Measurements from ENCODE around the gene EPB42. TPM values are rescaled to one million over a fixed set of nuclear protein-coding genes. Genes with fewer than 3 reads are reported as not detected.
"Not testable (repeated sequence)": the region's sequence is repeated elsewhere in the genome, so short reads cannot be mapped to it uniquely, and the experiment has no call there.

The EPB42 gene
- total and polyA plus RNA-seq, 4 experiments from 2014 or later, result not detected

DNA sequence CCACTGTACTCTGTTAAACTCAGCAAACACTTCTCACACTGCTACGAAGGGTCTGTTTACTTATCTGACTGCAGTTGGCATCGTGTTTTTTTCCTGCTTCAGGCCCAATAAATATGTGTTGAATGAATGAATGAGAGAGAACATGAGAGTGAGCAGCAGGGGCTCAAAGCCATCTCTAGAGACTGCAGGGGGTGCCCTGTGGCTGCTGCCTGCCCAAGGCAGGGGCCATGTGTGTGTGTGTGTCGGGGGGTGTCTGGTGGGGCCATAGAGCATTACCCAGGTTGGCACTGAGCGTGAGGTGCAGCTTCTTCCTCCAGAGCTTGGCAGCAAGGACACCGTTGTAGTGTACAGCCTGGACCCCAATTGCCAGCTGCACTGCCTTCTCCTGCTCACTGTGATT, 14.8 kb downstream of the EPB42 start:
- no peaks in the 10 kb centered on the region for H3K9me3 Mint-ChIP-seq
- intact Hi-C loops (cut with micrococcal nuclease), result no loop called here
- H3K27ac ChIP-seq (ENCODE audit: low read depth, low read length), result no peak overlapping the region
- no peaks in the 10 kb centered on the region for H3K27me3 ChIP-seq (ENCODE audit: insufficient read depth, low read length)
- no peaks in the 10 kb centered on the region for H3K36me3 ChIP-seq (ENCODE audit: insufficient read depth, low read length)
- no peaks in the 10 kb centered on the region for H3K4me1 ChIP-seq (ENCODE audit: insufficient read depth, low read length)
- no peak overlapping the region for H3K4me3 ChIP-seq (ENCODE audit: low read length in 2 of 2)
- no peak for DNase-seq
- ChIA-PET POLR2A (ENCODE audit: partially characterized antibody) (interaction anchor here (0.8 kb wide), 1 partner anchor 19 kb away, joined by 4 read pairs; no protein-coding TSS in a partner anchor), CTCF (ENCODE audit: partially characterized antibody) (no interaction called here)
- H3K4me3 Mint-ChIP-seq, result no peak overlapping the region
- no peaks in the 10 kb centered on the region for H3K36me3 Mint-ChIP-seq
- no peaks in the 10 kb centered on the region for H3K9me3 ChIP-seq (ENCODE audit: control insufficient read depth in 1 of 2, low read length in 2 of 2)
- peaks cover 0 to 6% (median 3%) of the 10 kb centered on the region in 4 donors for H3K4me1 Mint-ChIP-seq
- peak overlapping the region in 1 of 7 donors; percentile 2 for H3K27ac Mint-ChIP-seq
- H3K27me3 Mint-ChIP-seq, result peaks cover 7 to 13% of the 10 kb centered on the region in 2 donors

DNA sequence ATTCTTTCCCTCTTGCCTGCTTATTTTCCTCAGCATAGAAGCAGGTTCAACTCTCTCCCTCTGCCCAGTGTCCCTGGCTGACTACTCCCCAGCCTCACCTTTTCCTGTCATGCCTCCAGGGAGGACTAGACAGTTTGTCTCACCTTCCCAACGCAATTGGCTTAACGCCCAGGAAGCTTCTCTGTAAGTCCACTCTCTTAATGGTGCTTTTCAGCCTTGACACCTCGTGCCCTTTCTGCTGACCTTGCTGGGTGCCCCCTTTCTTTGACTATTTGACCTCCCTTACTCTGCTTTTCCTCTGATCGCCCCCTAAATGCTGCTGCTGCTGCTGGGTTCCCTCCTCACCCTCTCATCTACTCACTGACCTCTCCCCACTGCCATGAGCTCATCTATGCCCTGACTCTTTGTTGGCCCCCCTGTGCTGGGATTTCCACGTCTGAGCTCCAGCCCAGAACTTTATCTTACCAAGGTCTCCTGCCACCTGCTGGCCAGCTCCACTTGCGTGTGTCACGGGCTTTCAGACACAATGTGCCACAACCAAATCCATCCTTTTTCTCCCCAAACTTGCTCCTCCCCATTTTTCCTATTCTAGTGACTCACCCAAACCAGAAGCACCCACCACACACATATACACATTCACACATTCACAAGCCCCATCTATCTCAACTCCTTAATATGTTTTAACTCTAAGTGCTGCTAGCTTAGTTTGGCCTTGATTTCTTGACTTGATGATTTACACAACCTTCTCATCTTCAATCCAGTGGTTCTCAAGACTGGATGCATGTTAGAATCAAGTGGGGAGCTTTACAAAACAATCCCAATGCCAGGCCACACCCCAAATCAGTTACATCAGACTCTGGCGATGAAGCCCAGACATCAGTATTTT, 16.6 kb downstream of the EPB42 start:
- H3K27me3 ChIP-seq (ENCODE audit: insufficient read depth, low read length), result no peaks in the 10 kb centered on the region
- no peak overlapping the region for H3K27ac ChIP-seq (ENCODE audit: low read depth, low read length)
- Mint-ChIP-seq H3K4me3 (no peak overlapping the region), H3K27me3 (peaks cover 5 to 7% of the 10 kb centered on the region in 2 donors), H3K27ac (peak overlapping the region in 4 of 7 donors; percentile 1 to 53 (median 18)), H3K4me1 (peaks cover 0 to 6% (median 3%) of the 10 kb centered on the region in 4 donors), H3K9me3 (peaks cover 0 to 2% (median 0%) of the 10 kb centered on the region in 8 donors), H3K36me3 (peaks cover 2 to 6% of the 10 kb centered on the region in 2 donors)
- POLR2A ChIA-PET (ENCODE audit: partially characterized antibody), result interaction anchor here (0.8 kb wide), 1 partner anchor 19 kb away, joined by 4 read pairs; the partner anchor contains the start of gene CCNDBP1
- intact Hi-C loops (cut with micrococcal nuclease), result loop anchor here (1.0 kb wide), 1 partner anchor 17 kb away; no protein-coding TSS in a partner anchor
- CTCF ChIA-PET (ENCODE audit: partially characterized antibody), result interaction anchor here (0.6 to 2.8 kb wide), 36 partner anchors 10 to 675 kb away, joined by 3 to 14 read pairs (median 3); partner anchors contain the start of genes CCNDBP1 and UBR1
- H3K4me3 ChIP-seq (ENCODE audit: low read length in 2 of 2), result no peak overlapping the region
- H3K4me1 ChIP-seq (ENCODE audit: insufficient read depth, low read length), result no peaks in the 10 kb centered on the region
- no peaks in the 10 kb centered on the region for H3K36me3 ChIP-seq (ENCODE audit: insufficient read depth, low read length)
- no peaks in the 10 kb centered on the region for H3K9me3 ChIP-seq (ENCODE audit: control insufficient read depth in 1 of 2, low read length in 2 of 2)
- DNase-seq, result peak; percentile 24 to 54 (median 34)

DNA sequence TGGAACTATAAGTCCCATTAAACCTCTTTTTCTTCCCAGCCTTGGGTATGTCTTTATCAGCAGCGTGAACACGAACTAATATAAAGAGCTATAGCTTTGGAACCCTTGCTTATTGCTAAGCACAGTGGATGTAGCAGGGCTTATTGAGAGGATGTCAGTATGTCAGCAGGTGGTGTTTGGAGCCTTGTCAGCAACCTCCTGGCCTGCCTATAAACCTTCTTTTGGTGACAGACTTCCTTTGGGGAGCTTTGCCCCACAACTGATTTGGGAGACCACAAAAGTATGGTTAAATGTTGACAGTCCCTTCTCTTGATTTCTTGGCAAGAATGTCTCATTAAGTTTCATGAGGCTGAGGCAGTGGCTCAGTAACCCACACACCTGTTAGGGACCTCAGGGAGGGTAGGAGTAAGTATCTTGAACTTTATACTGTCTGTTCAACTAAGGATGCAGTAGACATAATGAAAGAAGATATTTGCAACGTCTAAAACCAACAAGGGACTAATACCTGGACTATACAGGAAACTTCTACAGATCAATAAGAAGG, 20.8 kb downstream of the EPB42 start:
- Mint-ChIP-seq H3K4me3 (no peak overlapping the region), H3K4me1 (peaks cover 0 to 6% (median 3%) of the 10 kb centered on the region in 4 donors), H3K27ac (peak overlapping the region in 2 of 7 donors; percentile 0 to 46), H3K9me3 (peaks cover 0 to 8% (median 5%) of the 10 kb centered on the region in 8 donors), H3K27me3 (no peaks in the 10 kb centered on the region), H3K36me3 (peaks cover 31 to 33% of the 10 kb centered on the region in 2 donors)
- Histone ChIP-seq H3K4me1 (ENCODE audit: insufficient read depth, low read length) (no peaks in the 10 kb centered on the region), H3K9me3 (ENCODE audit: control insufficient read depth in 1 of 2, low read length in 2 of 2) (no peaks in the 10 kb centered on the region), H3K36me3 (ENCODE audit: insufficient read depth, low read length) (peaks cover 20% of the 10 kb centered on the region), H3K4me3 (ENCODE audit: low read length in 2 of 2) (no peak overlapping the region), H3K27ac (ENCODE audit: low read depth, low read length) (no peak overlapping the region), H3K27me3 (ENCODE audit: insufficient read depth, low read length) (no peaks in the 10 kb centered on the region)
- ChIA-PET POLR2A (ENCODE audit: partially characterized antibody) (interaction anchor here (1.0 kb wide), 1 partner anchor 15 kb away, joined by 3 read pairs; the partner anchor contains the start of gene CCNDBP1), CTCF (ENCODE audit: partially characterized antibody) (interaction anchor here (1.8 kb wide), 1 partner anchor 86 kb away, joined by 5 read pairs; no protein-coding TSS in a partner anchor)
- no peak for DNase-seq
- intact Hi-C loops (cut with micrococcal nuclease), result no loop called here

DNA sequence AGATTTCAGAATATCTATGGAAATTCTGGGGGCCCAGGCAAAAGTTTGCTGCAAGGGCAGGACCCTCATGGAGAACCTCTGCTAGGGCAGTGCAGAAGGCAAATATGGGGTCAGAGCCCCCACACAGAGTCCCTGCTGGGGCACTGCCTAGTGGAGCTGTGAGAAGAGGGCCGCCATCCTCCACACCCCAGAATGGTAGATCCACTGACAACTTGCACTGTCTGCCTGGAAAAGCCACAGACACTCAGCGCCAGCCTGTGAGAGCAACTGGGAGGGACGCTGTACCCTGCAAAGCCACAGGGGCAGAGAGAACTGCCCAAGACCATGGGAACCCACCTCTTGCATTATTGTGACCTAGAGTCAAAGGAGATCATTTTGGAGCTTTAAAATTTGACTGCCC, 21.8 kb downstream of the EPB42 start:
- POLR2A ChIA-PET (ENCODE audit: partially characterized antibody), result no interaction called here
- no peak overlapping the region for H3K27ac Mint-ChIP-seq
- no peak for DNase-seq
- peaks cover 40 to 41% of the 10 kb centered on the region in 2 donors for H3K36me3 Mint-ChIP-seq
- peaks cover 28% of the 10 kb centered on the region for H3K36me3 ChIP-seq (ENCODE audit: insufficient read depth, low read length)
- no peak overlapping the region for H3K27ac ChIP-seq (ENCODE audit: low read depth, low read length)
- H3K4me1 Mint-ChIP-seq, result peaks cover 0 to 1% (median 0%) of the 10 kb centered on the region in 4 donors
- H3K4me3 Mint-ChIP-seq, result no peak overlapping the region
- no peaks in the 10 kb centered on the region for H3K9me3 ChIP-seq (ENCODE audit: control insufficient read depth in 1 of 2, low read length in 2 of 2)
- no peak overlapping the region for H3K4me3 ChIP-seq (ENCODE audit: low read length in 2 of 2)
- H3K4me1 ChIP-seq (ENCODE audit: insufficient read depth, low read length), result no peaks in the 10 kb centered on the region
- CTCF ChIA-PET (ENCODE audit: partially characterized antibody), result interaction anchor here (1.1 to 1.8 kb wide), 2 partner anchors 27 to 87 kb away, joined by 3 to 5 read pairs; no protein-coding TSS in a partner anchor
- H3K27me3 ChIP-seq (ENCODE audit: insufficient read depth, low read length), result no peaks in the 10 kb centered on the region
- no peaks in the 10 kb centered on the region for H3K27me3 Mint-ChIP-seq
- peaks cover 0 to 8% (median 5%) of the 10 kb centered on the region in 8 donors for H3K9me3 Mint-ChIP-seq
- intact Hi-C loops (cut with micrococcal nuclease), result no loop called here

DNA sequence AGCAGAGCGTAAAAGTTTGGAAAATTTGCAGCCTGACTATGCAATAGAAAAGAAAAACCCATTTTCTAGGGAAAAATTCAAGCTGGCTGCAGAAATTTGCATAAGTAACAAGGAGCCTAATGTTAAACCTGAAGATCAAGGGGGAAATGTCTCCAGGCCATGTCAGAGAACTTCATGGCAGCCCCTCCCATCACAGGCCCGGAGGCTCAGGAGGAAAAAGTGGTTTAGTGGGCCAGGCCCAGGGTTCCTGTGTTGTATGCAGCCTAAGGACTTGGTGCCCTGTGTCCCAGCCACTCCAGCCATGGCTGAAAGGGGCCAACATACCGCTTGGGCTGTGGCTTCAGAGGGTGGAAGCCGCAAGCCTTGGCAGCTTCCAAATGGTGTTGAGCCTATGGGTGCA, 22.3 kb downstream of the EPB42 start:
- H3K4me1 Mint-ChIP-seq; H3K27me3 ChIP-seq (ENCODE audit: insufficient read depth, low read length); H3K27me3 Mint-ChIP-seq; H3K9me3 Mint-ChIP-seq; H3K4me1 ChIP-seq (ENCODE audit: insufficient read depth, low read length); POLR2A ChIA-PET (ENCODE audit: partially characterized antibody); H3K27ac Mint-ChIP-seq; intact Hi-C loops (cut with micrococcal nuclease); DNase-seq; H3K9me3 ChIP-seq (ENCODE audit: control insufficient read depth in 1 of 2, low read length in 2 of 2); H3K27ac ChIP-seq (ENCODE audit: low read depth, low read length); H3K4me3 Mint-ChIP-seq; H3K4me3 ChIP-seq (ENCODE audit: low read length in 2 of 2): not testable (repeated sequence)
- H3K36me3 ChIP-seq (ENCODE audit: insufficient read depth, low read length), result peaks cover 30% of the 10 kb centered on the region
- peaks cover 40 to 41% of the 10 kb centered on the region in 2 donors for H3K36me3 Mint-ChIP-seq
- CTCF ChIA-PET (ENCODE audit: partially characterized antibody), result interaction anchor here (1.1 to 1.8 kb wide), 2 partner anchors 27 to 88 kb away, joined by 3 to 5 read pairs; no protein-coding TSS in a partner anchor

DNA sequence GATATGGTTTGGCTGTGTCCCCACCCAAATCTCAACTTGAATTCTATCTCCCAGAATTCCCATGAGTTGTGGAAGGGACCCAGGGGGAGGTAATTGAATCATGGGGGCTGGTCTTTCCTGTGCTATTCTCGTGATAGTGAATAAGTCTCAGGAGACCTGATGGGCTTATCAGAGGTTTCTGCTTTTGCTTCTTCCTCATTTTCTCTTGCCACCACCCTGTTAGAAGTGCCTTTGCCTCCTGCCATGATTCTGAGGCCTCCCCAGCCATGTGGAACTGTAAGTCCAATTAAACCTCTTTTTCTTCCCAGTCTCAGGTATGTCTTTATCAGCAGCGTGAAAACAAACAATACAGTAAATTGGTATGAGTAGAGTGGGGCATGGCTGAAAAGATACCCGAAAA, 23.0 kb downstream of the EPB42 start:
- H3K4me3 Mint-ChIP-seq; H3K27ac ChIP-seq (ENCODE audit: low read depth, low read length); CTCF ChIA-PET (ENCODE audit: partially characterized antibody); DNase-seq; H3K27ac Mint-ChIP-seq; H3K9me3 ChIP-seq (ENCODE audit: control insufficient read depth in 1 of 2, low read length in 2 of 2); H3K4me1 ChIP-seq (ENCODE audit: insufficient read depth, low read length); H3K4me1 Mint-ChIP-seq; H3K9me3 Mint-ChIP-seq; intact Hi-C loops (cut with micrococcal nuclease); H3K4me3 ChIP-seq (ENCODE audit: low read length in 2 of 2); H3K27me3 Mint-ChIP-seq; H3K27me3 ChIP-seq (ENCODE audit: insufficient read depth, low read length): not testable (repeated sequence)
- POLR2A ChIA-PET (ENCODE audit: partially characterized antibody), result interaction anchor here (1.0 kb wide), 1 partner anchor 12 kb away, joined by 5 read pairs; the partner anchor contains the start of gene CCNDBP1
- H3K36me3 Mint-ChIP-seq, result peaks cover 43 to 47% of the 10 kb centered on the region in 2 donors
- H3K36me3 ChIP-seq (ENCODE audit: insufficient read depth, low read length), result peaks cover 36% of the 10 kb centered on the region

Data from CD4-positive, alpha-beta memory T cell (primary cell).